ENCODE results near the gene WDTC1.
"Not testable (repeated sequence)": the region's sequence is repeated elsewhere in the genome, so short reads cannot be mapped to it uniquely, and the experiment has no call there.

WDTC1 gene

GRCh38 chr1:27243665-27244064 lies 9.2 kb downstream of the WDTC1 start:
- H3K9ac ChIP-seq (ENCODE audit: low read depth in 1 of 2, low read length in 2 of 2); H3K9me3 ChIP-seq (ENCODE audit: control insufficient read depth in 1 of 2, low read length in 2 of 2); H3K36me3 ChIP-seq (ENCODE audit: control insufficient read depth in 1 of 2, insufficient read depth in 2 of 2, low read length in 2 of 2); H3K27ac ChIP-seq (ENCODE audit: low read depth, low read length); H3K4me3 ChIP-seq (ENCODE audit: low read depth in 1 of 2, low read length in 2 of 2); H3K27me3 ChIP-seq (ENCODE audit: control insufficient read depth in 1 of 2, insufficient read depth in 2 of 2, low read length in 2 of 2); H3K4me1 ChIP-seq (ENCODE audit: control insufficient read depth in 1 of 2, insufficient read depth in 2 of 2, low read length in 2 of 2): not testable (repeated sequence)

GRCh38 chr1:27246194-27246593 lies 11.8 kb downstream of the WDTC1 start:
- no peak overlapping the region for H3K27ac ChIP-seq (ENCODE audit: low read depth, low read length)
- no peak overlapping the region for H3K4me3 ChIP-seq (ENCODE audit: low read depth in 1 of 2, low read length in 2 of 2)

GRCh38 chr1:27253596-27253995 lies 19.2 kb downstream of the WDTC1 start:
- no peaks in the 10 kb centered on the region for H3K36me3 ChIP-seq (ENCODE audit: control insufficient read depth in 1 of 2, insufficient read depth in 2 of 2, low read length in 2 of 2)
- H3K4me1 ChIP-seq (ENCODE audit: control insufficient read depth in 1 of 2, insufficient read depth in 2 of 2, low read length in 2 of 2) = no peaks in the 10 kb centered on the region
- H3K27me3 ChIP-seq (ENCODE audit: control insufficient read depth in 1 of 2, insufficient read depth in 2 of 2, low read length in 2 of 2) = no peaks in the 10 kb centered on the region
- H3K9me3 ChIP-seq (ENCODE audit: control insufficient read depth in 1 of 2, low read length in 2 of 2) = no peaks in the 10 kb centered on the region
- H3K4me3 ChIP-seq (ENCODE audit: low read depth in 1 of 2, low read length in 2 of 2) = no peak overlapping the region
- H3K9ac ChIP-seq (ENCODE audit: low read depth in 1 of 2, low read length in 2 of 2) = no peak overlapping the region
- H3K27ac ChIP-seq (ENCODE audit: low read depth, low read length) = no peak overlapping the region

More at GRCh38 chr1:27246194-27246593, 11.8 kb downstream of the WDTC1 start:
- no peaks in the 10 kb centered on the region for H3K9me3 ChIP-seq (ENCODE audit: control insufficient read depth in 1 of 2, low read length in 2 of 2)
- no peak overlapping the region for H3K9ac ChIP-seq (ENCODE audit: low read depth in 1 of 2, low read length in 2 of 2)
- peaks cover 0 to under 1% of the 10 kb centered on the region in 2 donors for H3K4me1 ChIP-seq (ENCODE audit: control insufficient read depth in 1 of 2, insufficient read depth in 2 of 2, low read length in 2 of 2)
- H3K27me3 ChIP-seq (ENCODE audit: control insufficient read depth in 1 of 2, insufficient read depth in 2 of 2, low read length in 2 of 2) = no peaks in the 10 kb centered on the region
- H3K36me3 ChIP-seq (ENCODE audit: control insufficient read depth in 1 of 2, insufficient read depth in 2 of 2, low read length in 2 of 2) = no peaks in the 10 kb centered on the region

GRCh38 chr1:27255136-27255535 lies 20.7 kb downstream of the WDTC1 start:
- no peak overlapping the region for H3K9ac ChIP-seq (ENCODE audit: low read depth in 1 of 2, low read length in 2 of 2)
- no peak overlapping the region for H3K4me3 ChIP-seq (ENCODE audit: low read depth in 1 of 2, low read length in 2 of 2)
- no peaks in the 10 kb centered on the region for H3K4me1 ChIP-seq (ENCODE audit: control insufficient read depth in 1 of 2, insufficient read depth in 2 of 2, low read length in 2 of 2)
- no peaks in the 10 kb centered on the region for H3K9me3 ChIP-seq (ENCODE audit: control insufficient read depth in 1 of 2, low read length in 2 of 2)
- H3K27me3 ChIP-seq (ENCODE audit: control insufficient read depth in 1 of 2, insufficient read depth in 2 of 2, low read length in 2 of 2) = no peaks in the 10 kb centered on the region
- no peaks in the 10 kb centered on the region for H3K36me3 ChIP-seq (ENCODE audit: control insufficient read depth in 1 of 2, insufficient read depth in 2 of 2, low read length in 2 of 2)
- H3K27ac ChIP-seq (ENCODE audit: low read depth, low read length) = no peak overlapping the region

GRCh38 chr1:27257155-27257554 lies 22.7 kb downstream of the WDTC1 start:
- no peak overlapping the region for H3K9ac ChIP-seq (ENCODE audit: low read depth in 1 of 2, low read length in 2 of 2)
- H3K4me3 ChIP-seq (ENCODE audit: low read depth in 1 of 2, low read length in 2 of 2) = no peak overlapping the region
- no peak overlapping the region for H3K27ac ChIP-seq (ENCODE audit: low read depth, low read length)

GRCh38 chr1:27258598-27258997 lies 24.2 kb downstream of the WDTC1 start:
- no peak overlapping the region for H3K4me3 ChIP-seq (ENCODE audit: low read depth in 1 of 2, low read length in 2 of 2)
- H3K9ac ChIP-seq (ENCODE audit: low read depth in 1 of 2, low read length in 2 of 2) = no peak overlapping the region
- no peaks in the 10 kb centered on the region for H3K9me3 ChIP-seq (ENCODE audit: control insufficient read depth in 1 of 2, low read length in 2 of 2)
- peaks cover 0 to 4% of the 10 kb centered on the region in 2 donors for H3K36me3 ChIP-seq (ENCODE audit: control insufficient read depth in 1 of 2, insufficient read depth in 2 of 2, low read length in 2 of 2)
- no peaks in the 10 kb centered on the region for H3K4me1 ChIP-seq (ENCODE audit: control insufficient read depth in 1 of 2, insufficient read depth in 2 of 2, low read length in 2 of 2)
- no peaks in the 10 kb centered on the region for H3K27me3 ChIP-seq (ENCODE audit: control insufficient read depth in 1 of 2, insufficient read depth in 2 of 2, low read length in 2 of 2)
- H3K27ac ChIP-seq (ENCODE audit: low read depth, low read length) = no peak overlapping the region

More at GRCh38 chr1:27257155-27257554, 22.7 kb downstream of the WDTC1 start:
- Histone ChIP-seq H3K36me3 (ENCODE audit: control insufficient read depth in 1 of 2, insufficient read depth in 2 of 2, low read length in 2 of 2) (no peaks in the 10 kb centered on the region), H3K27me3 (ENCODE audit: control insufficient read depth in 1 of 2, insufficient read depth in 2 of 2, low read length in 2 of 2) (no peaks in the 10 kb centered on the region), H3K9me3 (ENCODE audit: control insufficient read depth in 1 of 2, low read length in 2 of 2) (no peaks in the 10 kb centered on the region), H3K4me1 (ENCODE audit: control insufficient read depth in 1 of 2, insufficient read depth in 2 of 2, low read length in 2 of 2) (no peaks in the 10 kb centered on the region)

- no peak overlapping the region for H3K9ac ChIP-seq (ENCODE audit: low read depth in 1 of 2, low read length in 2 of 2)
- peaks cover 0 to 30% of the 10 kb centered on the region in 2 donors for H3K36me3 ChIP-seq (ENCODE audit: control insufficient read depth in 1 of 2, insufficient read depth in 2 of 2, low read length in 2 of 2)
- H3K4me3 ChIP-seq (ENCODE audit: low read depth in 1 of 2, low read length in 2 of 2) = no peak overlapping the region
- no peaks in the 10 kb centered on the region for H3K4me1 ChIP-seq (ENCODE audit: control insufficient read depth in 1 of 2, insufficient read depth in 2 of 2, low read length in 2 of 2)
- H3K27me3 ChIP-seq (ENCODE audit: control insufficient read depth in 1 of 2, insufficient read depth in 2 of 2, low read length in 2 of 2) = no peaks in the 10 kb centered on the region
- H3K9me3 ChIP-seq (ENCODE audit: control insufficient read depth in 1 of 2, low read length in 2 of 2) = no peaks in the 10 kb centered on the region
- no peak overlapping the region for H3K27ac ChIP-seq (ENCODE audit: low read depth, low read length)
Observed at GRCh38 chr1:27267153-27267552, 32.7 kb downstream of the WDTC1 start.

- no peak overlapping the region for H3K4me3 ChIP-seq (ENCODE audit: low read depth in 1 of 2, low read length in 2 of 2)
- H3K9ac ChIP-seq (ENCODE audit: low read depth in 1 of 2, low read length in 2 of 2) = no peak overlapping the region
- no peak overlapping the region for H3K27ac ChIP-seq (ENCODE audit: low read depth, low read length)
- no peaks in the 10 kb centered on the region for H3K27me3 ChIP-seq (ENCODE audit: control insufficient read depth in 1 of 2, insufficient read depth in 2 of 2, low read length in 2 of 2)
- no peaks in the 10 kb centered on the region for H3K9me3 ChIP-seq (ENCODE audit: control insufficient read depth in 1 of 2, low read length in 2 of 2)
- no peaks in the 10 kb centered on the region for H3K4me1 ChIP-seq (ENCODE audit: control insufficient read depth in 1 of 2, insufficient read depth in 2 of 2, low read length in 2 of 2)
- peaks cover 0 to 25% of the 10 kb centered on the region in 2 donors for H3K36me3 ChIP-seq (ENCODE audit: control insufficient read depth in 1 of 2, insufficient read depth in 2 of 2, low read length in 2 of 2)
Observed at GRCh38 chr1:27269276-27269675, 34.8 kb downstream of the WDTC1 start.

GRCh38 chr1:27274204-27274603 lies 39.8 kb downstream of the WDTC1 start:
- Histone ChIP-seq H3K9me3 (ENCODE audit: control insufficient read depth in 1 of 2, low read length in 2 of 2) (no peaks in the 10 kb centered on the region), H3K27me3 (ENCODE audit: control insufficient read depth in 1 of 2, insufficient read depth in 2 of 2, low read length in 2 of 2) (no peaks in the 10 kb centered on the region), H3K4me1 (ENCODE audit: control insufficient read depth in 1 of 2, insufficient read depth in 2 of 2, low read length in 2 of 2) (no peaks in the 10 kb centered on the region), H3K27ac (ENCODE audit: low read depth, low read length) (no peak overlapping the region), H3K36me3 (ENCODE audit: control insufficient read depth in 1 of 2, insufficient read depth in 2 of 2, low read length in 2 of 2) (peaks cover 0 to 10% of the 10 kb centered on the region in 2 donors), H3K4me3 (ENCODE audit: low read depth in 1 of 2, low read length in 2 of 2) (no peak overlapping the region), H3K9ac (ENCODE audit: low read depth in 1 of 2, low read length in 2 of 2) (no peak overlapping the region)

- no peaks in the 10 kb centered on the region for H3K4me1 ChIP-seq (ENCODE audit: control insufficient read depth in 1 of 2, insufficient read depth in 2 of 2, low read length in 2 of 2)
- no peaks in the 10 kb centered on the region for H3K27me3 ChIP-seq (ENCODE audit: control insufficient read depth in 1 of 2, insufficient read depth in 2 of 2, low read length in 2 of 2)
- H3K9me3 ChIP-seq (ENCODE audit: control insufficient read depth in 1 of 2, low read length in 2 of 2) = no peaks in the 10 kb centered on the region
- no peak overlapping the region for H3K27ac ChIP-seq (ENCODE audit: low read depth, low read length)
- H3K9ac ChIP-seq (ENCODE audit: low read depth in 1 of 2, low read length in 2 of 2) = no peak overlapping the region
- H3K4me3 ChIP-seq (ENCODE audit: low read depth in 1 of 2, low read length in 2 of 2) = no peak overlapping the region
- peaks cover 0 to 4% of the 10 kb centered on the region in 2 donors for H3K36me3 ChIP-seq (ENCODE audit: control insufficient read depth in 1 of 2, insufficient read depth in 2 of 2, low read length in 2 of 2)
Observed at GRCh38 chr1:27275696-27276095, 41.3 kb downstream of the WDTC1 start.
